GM08714 (cell line): ENCODE measurements around the gene ADAMTSL3.

Source experiments
- H3K4me3 ChIP-seq: fragments of 200-500 bp; sonication (Bioruptor generic); 2 replicates; pipeline ENCODE4 v1.5.1; 2014; ENCODE audit warnings: mild to moderate bottlenecking, low read length, inconsistent platforms
- ZNF274 ChIP-seq: IDR thresholded peaks from 2 replicates; pipeline ENCODE4 v1.6.1; 2012; ENCODE audit warnings: mild to moderate bottlenecking, low read depth, low read length

ADAMTSL3 gene

GRCh38 chr15:83869341-83869740, 215.4 kb downstream of the ADAMTSL3 start:
- TF ChIP-seq ZNF274 = no peak

DNA sequence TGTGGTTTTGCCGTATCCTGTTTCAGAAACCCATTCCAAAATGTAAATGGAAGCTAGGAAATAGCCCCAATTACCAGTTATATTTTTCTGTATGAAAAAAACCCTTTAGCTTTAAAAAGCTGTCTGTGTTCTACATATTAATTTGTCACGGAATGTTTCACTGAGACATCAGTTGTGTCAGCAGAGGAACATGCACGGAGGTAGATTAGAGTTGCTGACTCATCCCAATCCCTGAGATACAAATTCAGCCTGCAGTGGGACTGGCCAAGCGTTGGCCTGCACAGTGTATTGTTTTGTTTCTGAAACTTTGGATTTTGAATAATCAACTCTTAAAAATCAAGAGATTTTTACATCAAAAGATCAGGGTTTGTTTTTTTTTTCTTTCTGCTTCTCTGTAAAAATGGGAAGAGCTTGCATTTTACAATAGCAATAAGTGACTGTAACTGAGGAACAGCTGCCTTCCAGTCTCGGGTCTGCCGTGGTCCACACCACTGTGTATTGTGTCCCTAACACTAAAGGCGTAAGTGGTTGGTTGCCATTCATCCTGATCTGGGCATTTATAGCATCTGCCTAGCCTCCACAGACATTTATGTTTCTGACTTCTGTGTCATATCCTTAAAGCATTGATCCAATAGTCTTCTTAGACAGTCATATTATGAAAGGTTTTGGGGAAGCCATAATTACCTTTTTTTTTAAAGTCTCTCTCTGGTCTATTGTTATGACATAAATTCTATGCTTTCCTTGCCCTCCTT, 218.1 kb downstream of the ADAMTSL3 start:
- no peak for TF ChIP-seq ZNF274
- H3K4me3 ChIP-seq = no peak overlapping the region

More at GRCh38 chr15:83869341-83869740, 215.4 kb downstream of the ADAMTSL3 start:
- H3K4me3 ChIP-seq = no peak overlapping the region

DNA sequence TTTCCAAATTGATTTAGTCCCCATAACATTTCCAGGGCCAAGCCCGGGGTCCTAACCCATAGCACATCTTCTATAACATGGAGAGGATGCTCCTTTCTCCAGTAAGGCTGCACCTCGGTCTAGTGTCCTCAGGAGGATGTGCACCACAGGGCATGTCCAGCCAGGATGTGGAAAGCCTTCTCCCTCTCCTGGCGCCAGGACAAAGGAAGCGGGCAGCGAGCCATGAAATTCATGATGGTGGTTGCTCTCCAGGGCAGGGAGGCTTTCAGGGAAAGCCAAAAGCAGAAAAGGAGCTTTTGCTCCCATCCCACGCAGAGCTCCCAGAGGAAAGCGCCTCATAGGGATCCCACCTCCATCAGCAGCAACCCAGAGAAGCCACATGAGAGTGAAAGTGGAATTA, 220.0 kb downstream of the ADAMTSL3 start:
- H3K4me3 ChIP-seq = no peak overlapping the region
- no peak for TF ChIP-seq ZNF274

GRCh38 chr15:83880529-83880928, 226.6 kb downstream of the ADAMTSL3 start:
- no peak overlapping the region for H3K4me3 ChIP-seq
- TF ChIP-seq ZNF274 = no peak

DNA sequence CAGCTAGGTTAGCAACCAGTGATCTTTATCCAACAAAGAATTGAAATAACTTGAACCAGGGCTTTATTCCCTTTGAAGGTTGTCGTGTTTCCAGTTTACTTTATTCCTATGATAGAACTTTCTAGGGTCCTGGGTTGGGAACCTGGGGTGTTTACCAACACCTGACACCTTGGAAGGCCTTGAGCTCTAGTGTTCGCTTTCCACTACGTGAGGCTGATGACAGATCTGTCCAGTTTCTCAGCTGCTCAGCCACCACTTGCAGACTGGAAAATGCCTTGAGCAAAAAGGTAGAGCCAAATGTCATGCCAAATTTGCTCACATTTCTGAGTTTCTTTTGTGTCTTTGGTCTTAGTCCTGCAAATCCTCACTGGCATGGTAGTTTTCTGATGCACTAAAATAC, 227.2 kb downstream of the ADAMTSL3 start:
- H3K4me3 ChIP-seq = no peak overlapping the region
- no peak for TF ChIP-seq ZNF274

- no peak for TF ChIP-seq ZNF274
- H3K4me3 ChIP-seq = no peak overlapping the region
These were observed 232.4 kb downstream of the ADAMTSL3 start for GRCh38 chr15:83886321-83886720.

DNA sequence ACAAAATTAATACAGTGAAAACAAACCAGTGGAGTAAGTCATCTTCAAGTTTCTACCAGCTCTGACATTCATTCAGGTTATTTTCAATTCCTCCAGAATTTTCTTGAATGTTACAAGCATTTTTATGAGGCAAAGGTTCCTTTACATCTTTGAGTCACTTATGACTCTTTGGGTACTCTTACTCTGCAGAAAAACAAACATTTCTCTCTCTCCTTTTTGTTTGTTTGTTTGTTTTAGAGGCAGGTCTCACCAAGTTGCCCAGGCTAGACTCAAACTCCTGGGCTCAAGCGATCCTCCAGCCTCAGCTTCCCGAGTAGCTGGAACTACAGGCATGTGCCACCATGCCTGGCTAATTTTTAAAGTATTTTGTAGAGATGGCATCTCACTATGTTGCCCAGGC, 233.5 kb downstream of the ADAMTSL3 start:
- TF ChIP-seq ZNF274 = no peak
- H3K4me3 ChIP-seq = no peak overlapping the region

DNA sequence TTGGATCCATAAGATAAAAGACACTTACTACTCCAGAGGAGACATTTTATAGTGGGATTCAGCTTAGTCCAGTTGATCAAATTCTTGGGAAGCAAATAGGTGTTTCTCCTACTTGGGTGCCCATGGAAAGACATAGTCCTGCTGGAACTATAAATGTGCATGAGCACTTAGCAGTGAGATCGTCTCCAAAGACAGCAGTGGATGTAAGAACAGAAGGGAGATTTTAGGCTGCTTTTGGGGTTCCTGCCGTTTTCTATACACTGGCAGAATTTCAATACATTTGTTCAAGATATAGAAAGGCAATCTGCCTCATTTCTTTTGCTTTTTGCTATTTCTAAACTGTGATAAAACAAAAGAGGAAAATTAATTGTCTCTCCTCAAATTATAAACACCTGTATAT, 234.0 kb downstream of the ADAMTSL3 start:
- H3K4me3 ChIP-seq = no peak overlapping the region
- TF ChIP-seq ZNF274 = no peak

DNA sequence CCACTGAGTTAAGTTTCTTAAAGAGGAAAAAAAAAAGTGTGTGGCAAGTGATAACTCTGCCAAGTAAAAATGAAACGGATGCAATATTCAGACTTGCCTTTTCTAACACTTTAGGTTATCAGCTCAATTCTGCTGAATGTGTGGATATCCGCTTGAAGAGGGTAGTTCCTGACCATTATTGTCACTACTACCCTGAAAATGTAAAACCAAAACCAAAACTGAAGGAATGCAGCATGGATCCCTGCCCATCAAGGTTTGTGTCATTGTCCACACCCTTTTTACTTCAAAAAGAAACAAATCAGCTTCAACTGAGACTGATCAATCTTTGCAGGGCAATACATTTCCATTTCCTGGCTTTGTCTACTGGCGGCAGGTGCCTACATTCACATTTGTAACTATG, 236.1 kb downstream of the ADAMTSL3 start:
- H3K4me3 ChIP-seq = no peak overlapping the region
- no peak for TF ChIP-seq ZNF274

DNA sequence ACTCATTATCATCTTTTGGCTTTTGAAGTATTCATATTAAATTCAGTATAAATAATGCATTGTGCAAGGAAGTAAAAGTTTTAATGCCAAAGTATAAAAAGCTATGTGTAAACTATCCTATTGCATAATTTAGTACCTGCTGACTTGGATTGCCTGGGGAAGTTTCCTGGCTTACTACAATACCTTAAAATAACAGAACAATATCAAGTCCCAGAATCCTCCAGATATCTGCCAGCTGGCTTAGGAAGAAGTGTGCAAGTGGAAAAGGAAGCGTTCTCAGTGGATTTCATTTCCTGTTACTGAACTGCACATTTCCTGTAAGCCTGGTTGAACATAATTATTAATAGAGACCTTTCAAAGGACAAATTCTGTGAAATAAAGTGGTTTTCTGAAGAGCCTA, 236.7 kb downstream of the ADAMTSL3 start:
- no peak for TF ChIP-seq ZNF274
- no peak overlapping the region for H3K4me3 ChIP-seq

DNA sequence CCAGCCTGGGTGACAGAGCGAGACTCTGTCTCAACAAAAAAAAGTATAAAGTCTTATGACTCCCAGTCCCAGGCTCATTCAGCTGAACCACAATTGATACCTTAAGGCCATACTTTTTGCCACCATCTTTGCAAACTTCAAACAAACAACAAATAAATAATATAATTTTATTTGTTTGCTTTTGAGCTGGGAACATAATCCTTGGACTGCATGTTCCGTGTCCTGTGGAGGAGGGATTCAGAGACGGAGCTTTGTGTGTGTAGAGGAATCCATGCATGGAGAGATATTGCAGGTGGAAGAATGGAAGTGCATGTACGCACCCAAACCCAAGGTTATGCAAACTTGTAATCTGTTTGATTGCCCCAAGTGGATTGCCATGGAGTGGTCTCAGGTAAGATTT, 238.6 kb downstream of the ADAMTSL3 start:
- TF ChIP-seq ZNF274 = no peak
- H3K4me3 ChIP-seq = no peak overlapping the region

- TF ChIP-seq ZNF274 = no peak
- no peak overlapping the region for H3K4me3 ChIP-seq
These were observed 239.4 kb downstream of the ADAMTSL3 start for GRCh38 chr15:83893308-83893707.

GRCh38 chr15:83897037-83897436, 243.1 kb downstream of the ADAMTSL3 start:
- TF ChIP-seq ZNF274 = no peak
- no peak overlapping the region for H3K4me3 ChIP-seq

DNA sequence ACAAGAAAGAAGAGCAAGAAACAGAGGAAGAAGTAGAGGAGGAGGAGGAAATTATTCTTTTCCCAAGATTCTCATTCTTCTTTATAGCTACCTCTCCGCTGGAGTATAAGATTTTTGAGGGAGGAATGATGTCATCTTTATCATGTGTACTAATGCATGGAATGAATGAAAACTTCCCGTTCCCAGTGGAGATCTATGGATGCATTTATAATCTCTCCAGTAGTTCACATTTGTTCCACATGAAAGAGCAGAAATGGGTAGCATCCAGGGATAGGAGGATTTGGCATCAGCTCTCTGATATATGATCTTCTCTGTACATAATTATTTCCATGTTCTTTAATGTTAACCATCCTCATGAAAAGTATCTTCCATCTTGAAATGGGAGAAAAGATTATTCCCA, 244.4 kb downstream of the ADAMTSL3 start:
- TF ChIP-seq ZNF274 = no peak
- no peak overlapping the region for H3K4me3 ChIP-seq

DNA sequence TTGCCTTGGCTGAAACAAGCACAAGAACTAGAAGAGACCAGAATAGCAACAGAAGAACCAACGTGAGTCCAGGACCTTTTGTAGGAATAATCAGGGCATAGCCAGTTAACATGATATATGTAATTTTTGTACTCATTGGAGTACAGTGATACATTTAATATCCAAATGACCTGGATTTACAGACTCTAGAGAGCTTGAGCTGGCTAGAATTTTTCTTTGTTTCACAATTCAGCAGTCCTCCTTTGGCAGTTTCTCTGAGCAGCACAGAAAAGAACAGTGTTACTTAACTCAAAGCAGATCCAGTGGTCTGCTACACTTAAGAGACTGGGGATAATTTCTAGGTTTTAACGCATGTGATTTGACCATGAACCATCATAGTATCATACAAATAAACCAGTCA, 245.7 kb downstream of the ADAMTSL3 start:
- H3K4me3 ChIP-seq = no peak overlapping the region
- TF ChIP-seq ZNF274 = no peak

DNA sequence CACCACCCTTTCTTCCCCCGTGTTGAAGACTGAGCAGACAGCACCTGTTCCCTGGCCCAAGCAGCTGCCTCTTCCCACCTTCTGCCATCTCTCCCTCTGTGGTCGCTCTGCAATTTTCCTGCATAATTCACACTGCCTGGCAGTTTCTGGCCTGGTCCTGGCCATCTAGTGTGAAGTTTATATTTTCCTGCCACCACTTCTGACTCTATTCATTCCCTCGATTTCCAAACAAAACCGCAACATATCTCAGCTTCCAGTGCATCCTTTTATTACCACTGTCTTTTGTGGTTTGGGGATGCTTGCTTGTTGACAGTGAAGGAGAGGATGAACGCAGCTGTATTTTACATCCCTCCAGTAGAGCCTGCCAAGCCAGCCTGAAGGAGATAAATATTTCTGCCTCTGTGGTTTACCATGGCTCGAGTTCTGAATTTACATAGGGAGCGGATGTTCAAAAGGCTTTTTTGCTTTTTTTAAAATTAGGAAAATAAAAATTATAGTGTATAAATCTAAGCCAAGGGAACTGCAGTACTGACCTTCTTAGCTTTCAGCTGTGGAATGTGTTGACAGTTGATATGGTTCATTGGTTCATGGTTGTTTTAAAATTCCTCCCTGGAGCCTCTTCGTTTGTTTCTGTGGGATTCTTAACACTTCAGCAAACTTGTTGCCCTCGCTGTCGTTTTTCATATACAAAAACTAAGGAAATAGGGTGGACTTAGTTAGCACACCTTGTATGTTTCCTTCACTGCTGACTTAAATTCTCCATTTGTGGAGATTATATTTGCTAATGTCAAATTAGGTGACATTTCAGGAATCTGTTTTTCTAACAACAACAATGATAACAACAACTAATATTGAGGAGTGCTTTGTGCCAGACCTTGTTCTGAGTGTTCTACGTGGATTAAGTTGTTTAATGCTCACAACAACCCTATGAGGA, 250.5 kb downstream of the ADAMTSL3 start:
- no peak for TF ChIP-seq ZNF274
- no peak overlapping the region for H3K4me3 ChIP-seq
